Activated CD8-positive, alpha-beta T cell treated with anti-CD3 and anti-CD28 coated beads for 36 hours (primary cell): ENCODE data around the gene RELN. TPM values are rescaled to one million over a fixed set of nuclear protein-coding genes. Genes with fewer than 3 reads are reported as not detected.

Experiments used
- ATAC-seq: fragments of 200-7000 bp; cut with Tn5 transposase; one replicate; pipeline ENCODE4 v1.10.0; 2021; ENCODE audit warnings: mild to moderate bottlenecking, moderate library complexity
- CTCF ChIA-PET: fragments of 350-600 bp; sonication (Branson Sonifier 250); formaldehyde crosslinking; loops from one replicate; lab custom pipeline; 2021; ENCODE audit warnings: antibody characterized with exemption; lab: Charles Lee
- POLR2A ChIA-PET: fragments of 350-600 bp; sonication (Branson Sonifier 250); formaldehyde crosslinking; loops from one replicate; lab custom pipeline; 2021; ENCODE audit warnings: antibody characterized with exemption; lab: Charles Lee
- DNase-seq: peaks from one replicate; pipeline ENCODE4 v3.0.0-alpha.2; 2020
- H3K27ac Mint-ChIP-seq: one replicate; pipeline ENCODE4 v1.8.0; 2021; ENCODE audit warnings: mild to moderate bottlenecking, mixed read lengths
- H3K27me3 Mint-ChIP-seq: one replicate; pipeline ENCODE4 v1.8.0; 2021; ENCODE audit warnings: mixed read lengths
- H3K36me3 Mint-ChIP-seq: one replicate; pipeline ENCODE4 v1.8.0; 2021; ENCODE audit warnings: low read depth, mixed read lengths
- H3K4me1 Mint-ChIP-seq: one replicate; pipeline ENCODE4 v1.8.0; 2021; ENCODE audit warnings: low read depth, mixed read lengths
- H3K4me3 Mint-ChIP-seq: one replicate; pipeline ENCODE4 v1.8.0; 2021; ENCODE audit warnings: mild to moderate bottlenecking, moderate library complexity, mixed read lengths
- H3K9me3 Mint-ChIP-seq: one replicate; pipeline ENCODE4 v1.8.0; 2021; ENCODE audit warnings: mixed read lengths
- CTCF ChIP-seq: fragments of 200-600 bp; IDR thresholded peaks from one replicate; pipeline ENCODE4 v1.8.0; 2022; ENCODE audit warnings: antibody characterized with exemption, mild to moderate bottlenecking
- intact Hi-C: fragments of 100-400 bp; cut with micrococcal nuclease; formaldehyde crosslinking; loops from one replicate; pipeline ENCODE4 v1.10.0; 2022
- total RNA-seq, 2 experiments: library from RNA; stranded (reverse); gene quantifications; one replicate each; pipeline ENCODE4 v1.2.3, GENCODE V29; 2021

The RELN gene
- total RNA-seq, 2 experiments from 2014 or later = not detected

- intact Hi-C loops = no loop called here
- Mint-ChIP-seq H3K9me3 (no peaks in the 10 kb centered on the region), H3K27me3 (peaks cover 1% of the 10 kb centered on the region), H3K4me3 (no peak overlapping the region), H3K27ac (no peak overlapping the region), H3K36me3 (no peaks in the 10 kb centered on the region), H3K4me1 (no peaks in the 10 kb centered on the region)
- ATAC-seq = no peak
- TF ChIP-seq CTCF = no peak
- DNase-seq = no peak
- POLR2A ChIA-PET = no interaction called here
- CTCF ChIA-PET = no interaction called here
These were observed 291.4 kb downstream of the RELN start for GRCh38 chr7:103698064-103698463.

GRCh38 chr7:103695521-103695920, 293.9 kb downstream of the RELN start:
- ChIA-PET POLR2A (no interaction called here), CTCF (no interaction called here)
- ATAC-seq (no peak), DNase-seq (no peak)
- Mint-ChIP-seq H3K27me3 (peaks cover 1% of the 10 kb centered on the region), H3K27ac (no peak overlapping the region), H3K9me3 (no peaks in the 10 kb centered on the region), H3K4me3 (no peak overlapping the region), H3K4me1 (no peaks in the 10 kb centered on the region), H3K36me3 (no peaks in the 10 kb centered on the region)
- TF ChIP-seq CTCF = no peak
- intact Hi-C loops = no loop called here

- Mint-ChIP-seq H3K9me3 (no peaks in the 10 kb centered on the region), H3K4me1 (no peaks in the 10 kb centered on the region), H3K27me3 (peaks cover 1% of the 10 kb centered on the region), H3K36me3 (no peaks in the 10 kb centered on the region), H3K4me3 (no peak overlapping the region), H3K27ac (no peak overlapping the region)
- no peak for TF ChIP-seq CTCF
- ATAC-seq (no peak), DNase-seq (no peak)
- ChIA-PET CTCF (no interaction called here), POLR2A (no interaction called here)
- intact Hi-C loops = no loop called here
These were observed 295.2 kb downstream of the RELN start for GRCh38 chr7:103694304-103694703.

GRCh38 chr7:103691291-103691690, 298.2 kb downstream of the RELN start:
- Mint-ChIP-seq H3K4me3 (no peak overlapping the region), H3K9me3 (no peaks in the 10 kb centered on the region), H3K27me3 (peaks cover 1% of the 10 kb centered on the region), H3K4me1 (no peaks in the 10 kb centered on the region), H3K36me3 (no peaks in the 10 kb centered on the region), H3K27ac (no peak overlapping the region)
- ChIA-PET POLR2A (no interaction called here), CTCF (no interaction called here)
- TF ChIP-seq CTCF = no peak
- DNase-seq (no peak), ATAC-seq (no peak)
- intact Hi-C loops = no loop called here

- ATAC-seq = no peak
- CTCF ChIA-PET = no interaction called here
- TF ChIP-seq CTCF = no peak
- intact Hi-C loops = no loop called here
- Mint-ChIP-seq H3K4me1 (no peaks in the 10 kb centered on the region), H3K4me3 (no peak overlapping the region), H3K27ac (no peak overlapping the region), H3K9me3 (no peaks in the 10 kb centered on the region), H3K27me3 (peaks cover 1% of the 10 kb centered on the region), H3K36me3 (no peaks in the 10 kb centered on the region)
- POLR2A ChIA-PET = no interaction called here
- DNase-seq = no peak
These were observed 299.1 kb downstream of the RELN start for GRCh38 chr7:103690242-103690974.
